ENCODE results near the gene TCF19.

- TF ChIP-seq, protein P1, sequence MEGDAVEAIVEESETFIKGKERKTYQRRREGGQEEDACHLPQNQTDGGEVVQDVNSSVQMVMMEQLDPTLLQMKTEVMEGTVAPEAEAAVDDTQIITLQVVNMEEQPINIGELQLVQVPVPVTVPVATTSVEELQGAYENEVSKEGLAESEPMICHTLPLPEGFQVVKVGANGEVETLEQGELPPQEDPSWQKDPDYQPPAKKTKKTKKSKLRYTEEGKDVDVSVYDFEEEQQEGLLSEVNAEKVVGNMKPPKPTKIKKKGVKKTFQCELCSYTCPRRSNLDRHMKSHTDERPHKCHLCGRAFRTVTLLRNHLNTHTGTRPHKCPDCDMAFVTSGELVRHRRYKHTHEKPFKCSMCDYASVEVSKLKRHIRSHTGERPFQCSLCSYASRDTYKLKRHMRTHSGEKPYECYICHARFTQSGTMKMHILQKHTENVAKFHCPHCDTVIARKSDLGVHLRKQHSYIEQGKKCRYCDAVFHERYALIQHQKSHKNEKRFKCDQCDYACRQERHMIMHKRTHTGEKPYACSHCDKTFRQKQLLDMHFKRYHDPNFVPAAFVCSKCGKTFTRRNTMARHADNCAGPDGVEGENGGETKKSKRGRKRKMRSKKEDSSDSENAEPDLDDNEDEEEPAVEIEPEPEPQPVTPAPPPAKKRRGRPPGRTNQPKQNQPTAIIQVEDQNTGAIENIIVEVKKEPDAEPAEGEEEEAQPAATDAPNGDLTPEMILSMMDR (IDR thresholded peaks at IDR 0.05): no peak
- no peak for TF ChIP-seq POLR2A (IDR thresholded peaks at IDR 0.05)
Observed at GRCh38 chr6:31116661-31117385, 41.6 kb upstream of the TCF19 start.
